HUES6 (cell line): ENCODE results near the gene NHS.

Experiments
- H3K27ac ChIP-seq: 2 replicates; pipeline ENCODE4 v1.7.0; 2013; ENCODE audit warnings: low read depth, mild to moderate bottlenecking, low read length, inconsistent platforms
- H3K27me3 ChIP-seq: 2 replicates; pipeline ENCODE4 v1.6.1; 2013; ENCODE audit warnings: low read length; ENCODE audit not compliant: control insufficient read depth, insufficient read depth
- H3K36me3 ChIP-seq: 2 replicates; pipeline ENCODE4 v1.6.1; 2013; ENCODE audit warnings: low read length; ENCODE audit not compliant: control insufficient read depth, insufficient read depth
- H3K4me1 ChIP-seq: 2 replicates; pipeline ENCODE4 v1.6.1; 2013; ENCODE audit warnings: low read length; ENCODE audit not compliant: control insufficient read depth, insufficient read depth
- H3K4me3 ChIP-seq: 2 replicates; pipeline ENCODE4 v1.5.1; 2013; ENCODE audit warnings: low read depth, low read length
- H3K9ac ChIP-seq: one replicate; pipeline ENCODE4 v1.6.1; 2013; ENCODE audit warnings: mild to moderate bottlenecking, low read length
- H3K9me3 ChIP-seq: 2 replicates; pipeline ENCODE4 v1.6.1; 2013; ENCODE audit warnings: low read depth, low read length; ENCODE audit not compliant: control insufficient read depth, insufficient read depth

The NHS gene

GRCh38 chrX:17610788-17611187, 235.8 kb downstream of the NHS start:
- Histone ChIP-seq H3K27me3 (peaks cover 7% of the 10 kb centered on the region; the same call in 1 of the 2 replicates), H3K4me1 (peaks cover 21% of the 10 kb centered on the region)

GRCh38 chrX:17613979-17614588, 239.1 kb downstream of the NHS start:
- no peak overlapping the region for H3K9ac ChIP-seq
- H3K36me3 ChIP-seq = no peaks in the 10 kb centered on the region
- H3K9me3 ChIP-seq = no peaks in the 10 kb centered on the region; the same call in 1 of the 2 replicates
- no peak overlapping the region for H3K27ac ChIP-seq
- H3K4me1 ChIP-seq = peaks cover 26% of the 10 kb centered on the region
- H3K27me3 ChIP-seq = peaks cover 6% of the 10 kb centered on the region; the same call in 1 of the 2 replicates
- no peak overlapping the region for H3K4me3 ChIP-seq

More at GRCh38 chrX:17610788-17611187, 235.8 kb downstream of the NHS start:
- no peak overlapping the region for H3K27ac ChIP-seq
- H3K36me3 ChIP-seq = no peaks in the 10 kb centered on the region
- H3K9ac ChIP-seq = no peak overlapping the region
- H3K4me3 ChIP-seq = no peak overlapping the region
- H3K9me3 ChIP-seq = no peaks in the 10 kb centered on the region

- H3K9ac ChIP-seq = no peak overlapping the region
- no peaks in the 10 kb centered on the region for H3K36me3 ChIP-seq
- H3K27ac ChIP-seq = no peak overlapping the region
- no peak overlapping the region for H3K4me3 ChIP-seq
- H3K9me3 ChIP-seq = no peaks in the 10 kb centered on the region; the same call in 1 of the 2 replicates
- peaks cover 2% of the 10 kb centered on the region; the same call in 1 of the 2 replicates for H3K27me3 ChIP-seq
- peaks cover 26% of the 10 kb centered on the region for H3K4me1 ChIP-seq
These were observed 241.9 kb downstream of the NHS start for GRCh38 chrX:17616936-17617335.

GRCh38 chrX:17617806-17618205, 242.8 kb downstream of the NHS start:
- Histone ChIP-seq H3K4me1 (peaks cover 26% of the 10 kb centered on the region), H3K9ac (no peak overlapping the region), H3K9me3 (no peaks in the 10 kb centered on the region; the same call in 1 of the 2 replicates), H3K36me3 (no peaks in the 10 kb centered on the region), H3K27me3 (peaks cover 4% of the 10 kb centered on the region; the same call in 1 of the 2 replicates), H3K27ac (no peak overlapping the region), H3K4me3 (no peak overlapping the region)

GRCh38 chrX:17621566-17622270, 246.7 kb downstream of the NHS start:
- Histone ChIP-seq H3K27ac (no peak overlapping the region), H3K4me1 (peaks cover 5% of the 10 kb centered on the region), H3K4me3 (no peak overlapping the region), H3K9me3 (no peaks in the 10 kb centered on the region; the same call in 1 of the 2 replicates), H3K9ac (no peak overlapping the region), H3K36me3 (no peaks in the 10 kb centered on the region), H3K27me3 (peaks cover 4% of the 10 kb centered on the region; the same call in 1 of the 2 replicates)

GRCh38 chrX:17622331-17622730, 247.3 kb downstream of the NHS start:
- no peak overlapping the region for H3K4me3 ChIP-seq
- no peak overlapping the region for H3K27ac ChIP-seq
- 0 out of 2 replicates have a peak, but pooled peaks cover under 1% of the 10 kb centered on the region for H3K4me1 ChIP-seq
- H3K9me3 ChIP-seq = no peaks in the 10 kb centered on the region; the same call in 1 of the 2 replicates
- peaks cover 6% of the 10 kb centered on the region; the same call in 1 of the 2 replicates for H3K27me3 ChIP-seq
- no peaks in the 10 kb centered on the region for H3K36me3 ChIP-seq
- no peak overlapping the region for H3K9ac ChIP-seq

- Histone ChIP-seq H3K27ac (no peak overlapping the region), H3K27me3 (peaks cover 9% of the 10 kb centered on the region; the same call in 1 of the 2 replicates), H3K9ac (no peak overlapping the region), H3K4me1 (peaks cover 14% of the 10 kb centered on the region), H3K4me3 (no peak overlapping the region), H3K9me3 (no peaks in the 10 kb centered on the region; the same call in 1 of the 2 replicates), H3K36me3 (no peaks in the 10 kb centered on the region)
These were observed 248.8 kb downstream of the NHS start for GRCh38 chrX:17623750-17624149.

GRCh38 chrX:17627026-17627425, 252.0 kb downstream of the NHS start:
- no peaks in the 10 kb centered on the region for H3K36me3 ChIP-seq
- H3K9ac ChIP-seq = no peak overlapping the region
- no peaks in the 10 kb centered on the region for H3K9me3 ChIP-seq
- peaks cover 7% of the 10 kb centered on the region; the same call in 1 of the 2 replicates for H3K27me3 ChIP-seq
- no peak overlapping the region for H3K4me3 ChIP-seq
- no peak overlapping the region for H3K27ac ChIP-seq
- H3K4me1 ChIP-seq = peaks cover 16% of the 10 kb centered on the region

GRCh38 chrX:17628976-17629375, 254.0 kb downstream of the NHS start:
- peaks cover 22% of the 10 kb centered on the region for H3K4me1 ChIP-seq
- no peak overlapping the region for H3K4me3 ChIP-seq
- no peaks in the 10 kb centered on the region for H3K36me3 ChIP-seq
- H3K27ac ChIP-seq = no peak overlapping the region
- no peak overlapping the region for H3K9ac ChIP-seq
- no peaks in the 10 kb centered on the region for H3K9me3 ChIP-seq
- H3K27me3 ChIP-seq = peaks cover 5% of the 10 kb centered on the region; the same call in 1 of the 2 replicates

- Histone ChIP-seq H3K9me3 (no peaks in the 10 kb centered on the region), H3K4me3 (no peak overlapping the region), H3K36me3 (no peaks in the 10 kb centered on the region), H3K27me3 (peaks cover 5% of the 10 kb centered on the region; the same call in 1 of the 2 replicates), H3K4me1 (peaks cover 27% of the 10 kb centered on the region), H3K9ac (no peak overlapping the region), H3K27ac (no peak overlapping the region)
These were observed 254.5 kb downstream of the NHS start for GRCh38 chrX:17629519-17629918.

- Histone ChIP-seq H3K9ac (no peak overlapping the region), H3K27ac (no peak overlapping the region), H3K9me3 (no peaks in the 10 kb centered on the region), H3K36me3 (no peaks in the 10 kb centered on the region), H3K4me3 (no peak overlapping the region), H3K27me3 (peaks cover 5% of the 10 kb centered on the region; the same call in 1 of the 2 replicates), H3K4me1 (peaks cover 42% of the 10 kb centered on the region)
These were observed 256.6 kb downstream of the NHS start for GRCh38 chrX:17631647-17632046.
